GM12878 (cell line): Measurements from ENCODE around the gene ZDHHC11. TPM values are rescaled to one million over a fixed set of nuclear protein-coding genes. Genes with fewer than 3 reads are reported as not detected.

Experiments
- CHD1 ChIP-seq: IDR thresholded peaks from 2 replicates; pipeline ENCODE4 v1.6.1; 2012; ENCODE audit warnings: low read depth, low read length, improper control_type of control experiment
- E2F4 ChIP-seq: IDR thresholded peaks from 2 replicates; pipeline ENCODE4 v1.6.1; 2012; ENCODE audit warnings: low read depth, low read length, improper control_type of control experiment
- GATAD2B ChIP-seq: fragments of 450-650 bp; conservative IDR thresholded peaks from 2 replicates; pipeline ENCODE4 v1.6.1; 2017; ENCODE audit warnings: low read depth, mild to moderate bottlenecking, moderate library complexity
- HCFC1 ChIP-seq: fragments of 150-350 bp; IDR thresholded peaks from 2 replicates; pipeline ENCODE4 v1.6.1; 2014; ENCODE audit warnings: low read length
- IKZF2 ChIP-seq, 2 experiments: fragments of 450-650 bp; IDR thresholded peaks; 2 replicates each; pipeline ENCODE4 v1.6.1; 2017; ENCODE audit warnings: mild to moderate bottlenecking in 2 of 2, moderate library complexity in 2 of 2
- IRF4 ChIP-seq: IDR thresholded peaks from 2 replicates; pipeline ENCODE4 v1.6.1; 2011; ENCODE audit warnings: low read depth, low read length
- KAT2A ChIP-seq: conservative IDR thresholded peaks from 2 replicates; pipeline ENCODE4 v1.6.1; 2011; ENCODE audit warnings: low read depth, low read length; ENCODE audit not compliant: control insufficient read depth
- MAX ChIP-seq: IDR thresholded peaks from 2 replicates; pipeline ENCODE4 v1.6.1; 2012; ENCODE audit warnings: low read depth, low read length, improper control_type of control experiment
- MLLT1 ChIP-seq: fragments of 450-650 bp; IDR thresholded peaks from 2 replicates; pipeline ENCODE4 v1.6.1; 2016; ENCODE audit warnings: mild to moderate bottlenecking
- PBX3 ChIP-seq: IDR thresholded peaks from 2 replicates; pipeline ENCODE4 v1.6.1; 2011; ENCODE audit warnings: mild to moderate bottlenecking, low read depth, low read length, moderate library complexity; ENCODE audit not compliant: insufficient replicate concordance
- PKNOX1 ChIP-seq: fragments of 450-650 bp; IDR thresholded peaks from 2 replicates; pipeline ENCODE4 v1.6.1; 2016; ENCODE audit warnings: mild to moderate bottlenecking
- RAD21 ChIP-seq: IDR thresholded peaks from 2 replicates; pipeline ENCODE4 v1.6.1; 2011; ENCODE audit warnings: mild to moderate bottlenecking, low read depth, low read length, moderate library complexity; ENCODE audit not compliant: insufficient read depth
- SPI1 ChIP-seq: IDR thresholded peaks from 2 replicates; pipeline ENCODE4 v1.6.1; 2011; ENCODE audit warnings: low read depth, mild to moderate bottlenecking, low read length, moderate library complexity, borderline replicate concordance; ENCODE audit not compliant: insufficient read depth
- SREBF1 ChIP-seq: IDR thresholded peaks from 2 replicates; pipeline ENCODE4 v1.6.1; 2012; ENCODE audit warnings: mild to moderate bottlenecking, low read length
- STAT3 ChIP-seq: IDR thresholded peaks from 2 replicates; pipeline ENCODE4 v1.6.1; 2011; ENCODE audit warnings: low read depth, low read length, improper control_type of control experiment
- TCF3 ChIP-seq: IDR thresholded peaks from 2 replicates; pipeline ENCODE4 v1.6.1; 2012; ENCODE audit warnings: low read depth, mild to moderate bottlenecking, low read length, borderline replicate concordance; ENCODE audit not compliant: insufficient read depth
- ZBTB11 ChIP-seq: fragments of 450-650 bp; formaldehyde crosslinking; IDR thresholded peaks from 2 replicates; pipeline ENCODE4 v1.5.0; 2022; ENCODE audit warnings: mild to moderate bottlenecking, missing genetic modification characterization
- polyA plus RNA-seq, 11 experiments: library from polyadenylated mRNA; depleted of rRNA in 4 of 11; unstranded in 6 of 11; stranded (reverse) in 5 of 11; fragments of >200 nt; fragmentation: Nextera tagmentation in 4 of 11; fragmentation: Illumina TruSeq in 1 of 11; extraction: Ambion mirVana in 4 of 11; extraction: Trizol in 1 of 11; gene quantifications; 1 replicate in 1 of 11; 2 replicates in 10 of 11; pipeline versions ENCODE4 v1.2.1 to v1.2.3, GENCODE V29; 2011 to 2016; ENCODE audit warnings: inconsistent platforms in 2 of 11, missing spikeins in 2 of 11, low read depth in 1 of 11
- total RNA-seq, 4 experiments: library from RNA; depleted of rRNA in 3 of 4; stranded (reverse); fragments of >200 nt in 3 of 4; fragmentation: Illumina TruSeq in 1 of 4; extraction: Trizol in 1 of 4; gene quantifications; 2 replicates each; pipeline versions ENCODE4 v1.2.1 to v1.2.3, GENCODE V29; 2013 to 2021

ZDHHC11 gene
- total and polyA plus RNA-seq, 10 of the 15 experiments (the other 5 are each of a cell fraction or from before 2014, with no cell fraction given) = 0.04 to 1.4 (median 0.30) TPM

GRCh38 chr5:892394-893136 is 41.8 kb upstream of the ZDHHC11 start, which contains the start of the genes BRD9 and TRIP13 (continued):
- peak; percentile 98 for TF ChIP-seq E2F4
- no peak for TF ChIP-seq ZBTB11 (CRISPR knock-in tag)
- TF ChIP-seq STAT3 = no peak
- no peak for TF ChIP-seq MLLT1
- TF ChIP-seq GATAD2B = peak; percentile 97
- TF ChIP-seq SREBF1 = peak; percentile 75
- peak; percentile 34; the same call in 1 of the 2 replicates for TF ChIP-seq TCF3
- TF ChIP-seq PBX3 = no peak
- no peak for TF ChIP-seq SPI1
- TF ChIP-seq CHD1 = no peak
- no peak for TF ChIP-seq KAT2A
- TF ChIP-seq MAX = peak; percentile 85; the same call in 1 of the 2 replicates
- TF ChIP-seq RAD21 = no peak
- TF ChIP-seq IRF4 = no peak
- TF ChIP-seq IKZF2 (IDR thresholded peaks at IDR 0.05) = no peak
- TF ChIP-seq HCFC1 = peak; percentile 71
- no peak for TF ChIP-seq PKNOX1
